Endodermal cell (in vitro differentiated cells): ENCODE results near the gene MRPS18B. TPM values are rescaled to one million over a fixed set of nuclear protein-coding genes. Genes with fewer than 3 reads are reported as not detected.

Experiments used
- DNase-seq: peaks from one replicate; pipeline ENCODE4 v3.0.0-alpha.2; 2017
- H3K27ac ChIP-seq: 2 replicates; pipeline ENCODE4 v1.5.1; 2013; ENCODE audit warnings: mild to moderate bottlenecking, low read depth, low read length, moderate library complexity
- H3K27me3 ChIP-seq: 2 replicates; pipeline ENCODE4 v1.6.1; 2013; ENCODE audit warnings: mild to moderate bottlenecking, low read length, moderate library complexity; ENCODE audit not compliant: insufficient read depth, control insufficient read depth, poor library complexity, severe bottlenecking
- H3K36me3 ChIP-seq: 2 replicates; pipeline ENCODE4 v1.7.0; 2013; ENCODE audit warnings: mild to moderate bottlenecking, low read length, moderate library complexity; ENCODE audit not compliant: control insufficient read depth, insufficient read depth
- H3K4me1 ChIP-seq: one replicate; pipeline ENCODE4 v1.7.0; 2013; ENCODE audit warnings: low read length; ENCODE audit not compliant: control insufficient read depth, insufficient read depth
- H3K4me3 ChIP-seq: 2 replicates; pipeline ENCODE4 v1.5.1; 2013; ENCODE audit warnings: mild to moderate bottlenecking, low read length, moderate library complexity
- H3K9ac ChIP-seq: 2 replicates; pipeline ENCODE4 v1.6.1; 2013; ENCODE audit warnings: mild to moderate bottlenecking, low read length, moderate library complexity; ENCODE audit not compliant: poor library complexity, severe bottlenecking; ENCODE audit errors: extremely low read depth
- H3K9me3 ChIP-seq: 2 replicates; pipeline ENCODE4 v1.6.1; 2013; ENCODE audit warnings: mild to moderate bottlenecking, low read length, moderate library complexity; ENCODE audit not compliant: control insufficient read depth
- H3K27ac Mint-ChIP-seq: 2 replicates; pipeline ENCODE4 v1.8.0; 2020; ENCODE audit warnings: mixed read lengths
- H3K27me3 Mint-ChIP-seq: 2 replicates; pipeline ENCODE4 v1.8.0; 2021; ENCODE audit warnings: mild to moderate bottlenecking, mixed read lengths; ENCODE audit not compliant: insufficient read depth
- H3K36me3 Mint-ChIP-seq: 2 replicates; pipeline ENCODE4 v1.8.0; 2020; ENCODE audit warnings: low read depth, mixed read lengths
- H3K4me1 Mint-ChIP-seq: 2 replicates; pipeline ENCODE4 v1.8.0; 2020; ENCODE audit warnings: mixed read lengths
- H3K4me3 Mint-ChIP-seq: 2 replicates; pipeline ENCODE4 v1.8.0; 2020; ENCODE audit warnings: mild to moderate bottlenecking, moderate library complexity, mixed read lengths
- H3K9me3 Mint-ChIP-seq: 2 replicates; pipeline ENCODE4 v1.8.0; 2020; ENCODE audit warnings: mild to moderate bottlenecking, mixed read lengths
- CTCF ChIP-seq: fragments of 200-600 bp; sonication (generic); conservative IDR thresholded peaks from 2 replicates; pipeline ENCODE4 v1.5.0; 2021; ENCODE audit warnings: antibody characterized with exemption, mild to moderate bottlenecking
- WGBS, 2 experiments: methylation state at CpG; one replicate each; pipeline versions ENCODE4 v1.1.5 to v1.1.7; 2013; ENCODE audit warnings: missing lambda C conversion rate in 2 of 2, mixed read lengths in 1 of 2; ENCODE audit not compliant: insufficient coverage in 1 of 2, insufficient read length in 1 of 2; 5-methylcytosine and 5-hydroxymethylcytosine counted together
- total RNA-seq, 2 donors: library from RNA; stranded (reverse); fragmentation: NEBNext Ultra II Directional in 1 of 2; extraction: Animal tissue kit (Norgen Biotek cat#: 25700) in 1 of 2; gene quantifications; 2 replicates in 1 of 2; 3 replicates in 1 of 2; pipeline ENCODE4 v1.2.1, GENCODE V29; 2021

Gene MRPS18B
- total RNA-seq, 2 donors from 2014 or later = 37.6 to 39.7 TPM

DNA sequence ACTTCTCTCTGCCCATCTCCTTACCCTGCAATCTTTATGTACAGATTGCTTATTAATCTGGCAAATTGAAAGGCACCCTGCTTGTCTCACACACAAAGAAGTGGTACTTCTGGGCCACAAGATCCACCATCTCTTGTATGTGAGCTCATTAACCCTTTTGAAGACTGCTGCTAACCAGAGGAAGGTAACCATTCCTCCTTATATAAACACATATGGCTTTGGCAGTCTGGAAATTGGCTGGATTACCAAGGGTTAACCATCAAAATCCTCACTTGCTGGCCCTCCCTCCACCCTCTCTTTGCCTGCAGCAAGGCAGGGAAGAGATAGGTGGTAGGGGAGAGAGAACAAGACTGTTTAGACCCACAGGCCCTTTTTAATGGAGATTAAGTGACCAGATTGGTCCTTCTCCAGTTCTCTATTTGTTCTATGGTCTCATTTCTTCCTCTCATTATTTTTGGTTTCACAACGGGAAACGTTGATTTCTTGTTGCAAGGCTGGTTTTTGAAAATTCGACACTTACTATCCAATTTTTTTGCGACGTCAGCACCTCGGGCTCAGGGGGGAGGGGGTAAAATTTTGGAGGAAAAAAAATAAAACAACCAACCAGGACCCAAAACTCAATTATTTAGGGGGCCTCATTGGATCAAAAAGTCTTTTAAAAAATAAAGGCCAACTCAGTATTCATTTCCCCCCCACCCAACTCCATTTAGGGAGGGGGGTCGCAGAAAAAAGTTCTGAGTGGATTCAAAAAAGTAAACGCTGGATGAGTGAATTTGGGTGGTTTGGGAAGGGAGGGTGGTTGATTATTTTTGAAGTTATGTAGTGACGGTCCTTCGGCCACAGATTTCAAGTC is 1.5 kb upstream of the MRPS18B start:
- H3K9ac ChIP-seq = peak overlapping the region; percentile 100
- 0% methylated on average over 3 to 10 of the region's 10 CpGs for WGBS, 2 experiments
- H3K27ac Mint-ChIP-seq = peak overlapping the region; percentile 100
- peaks cover 34% of the 10 kb centered on the region for H3K36me3 Mint-ChIP-seq
- H3K4me3 ChIP-seq = peak overlapping the region; percentile 92
- H3K4me1 Mint-ChIP-seq = peaks cover 23% of the 10 kb centered on the region
- H3K36me3 ChIP-seq = peaks cover 52% of the 10 kb centered on the region
- peaks cover 2% of the 10 kb centered on the region for H3K4me1 ChIP-seq
- peak; percentile 67 for DNase-seq
- H3K4me3 Mint-ChIP-seq = peak overlapping the region; percentile 99
- H3K27ac ChIP-seq = peak overlapping the region; percentile 99
- no peaks in the 10 kb centered on the region for H3K27me3 Mint-ChIP-seq
- H3K27me3 ChIP-seq = no peaks in the 10 kb centered on the region
- H3K9me3 Mint-ChIP-seq = no peaks in the 10 kb centered on the region
- no peaks in the 10 kb centered on the region for H3K9me3 ChIP-seq
- no peak for TF ChIP-seq CTCF

DNA sequence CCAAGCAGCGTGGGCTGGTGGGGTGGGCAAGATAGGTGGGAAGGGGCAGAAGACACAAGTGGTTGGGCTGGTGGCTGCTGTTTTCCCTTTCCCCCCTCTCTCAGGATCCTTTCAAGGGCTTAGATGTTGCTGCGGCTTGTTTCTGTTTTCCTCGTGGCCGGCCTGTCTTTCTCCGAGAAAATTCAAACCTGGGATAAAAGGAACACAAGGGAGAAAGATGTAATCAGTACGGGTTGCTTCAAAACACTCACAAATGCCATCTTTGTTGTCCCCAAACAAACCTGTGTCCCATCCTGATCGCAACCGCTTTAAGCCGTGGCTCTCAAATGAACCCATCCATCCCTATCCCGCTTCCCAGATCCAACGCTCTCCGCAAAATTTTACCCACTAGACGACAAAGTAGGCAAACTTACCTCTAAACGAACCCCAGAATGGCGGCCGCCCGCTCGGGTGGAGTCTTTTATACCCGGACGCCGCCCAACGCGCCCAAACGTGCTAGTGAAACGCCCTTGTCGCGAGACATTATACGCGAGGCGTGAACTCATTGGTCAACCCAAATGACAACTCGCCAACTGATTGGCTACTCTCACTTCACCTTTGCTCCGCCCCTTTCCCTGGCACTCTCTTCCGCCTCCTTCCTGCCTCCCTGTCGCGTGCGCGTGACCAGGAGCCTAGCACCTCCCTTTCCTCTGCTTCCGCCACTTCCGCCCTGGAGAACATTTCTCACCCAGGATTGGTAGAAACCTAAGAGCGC is 652 bp upstream of the MRPS18B start, which contains the start of gene PPP1R10:
Gene PPP1R10, minus strand, starts transcription at position 433 of the 754 bp plus-strand sequence. CDS start 7,299 bp downstream, outside the sequence.
- Mint-ChIP-seq H3K27ac (peak within 1 kb of the TSS; percentile 100), H3K4me1 (peaks cover 21% of the 10 kb centered on the region)
- WGBS, 2 experiments = 0% methylated on average over 22 to 40 of the region's 40 CpGs

More for the DNA sequence above, 652 bp upstream of the MRPS18B start, which contains the start of gene PPP1R10:
- no peaks in the 10 kb centered on the region for H3K27me3 Mint-ChIP-seq
- H3K27me3 ChIP-seq = no peaks in the 10 kb centered on the region
- DNase-seq = peak; percentile 100
- H3K27ac ChIP-seq = peak within 1 kb of the TSS; percentile 99
- peak within 1 kb of the TSS; percentile 94 for H3K4me3 ChIP-seq
- H3K4me1 ChIP-seq = peaks cover 2% of the 10 kb centered on the region
- peak within 1 kb of the TSS; percentile 99 for H3K4me3 Mint-ChIP-seq
- H3K9ac ChIP-seq = peak within 1 kb of the TSS; percentile 100
- H3K9me3 Mint-ChIP-seq = no peaks in the 10 kb centered on the region
- H3K36me3 Mint-ChIP-seq = peaks cover 40% of the 10 kb centered on the region
- TF ChIP-seq CTCF = no peak
- peaks cover 47% of the 10 kb centered on the region for H3K36me3 ChIP-seq
- H3K9me3 ChIP-seq = no peaks in the 10 kb centered on the region
